ENCODE results near the gene MSANTD1. TPM values are rescaled to one million over a fixed set of nuclear protein-coding genes. Genes with fewer than 3 reads are reported as not detected.

The MSANTD1 gene
- total and polyA plus RNA-seq, 4 donors: 0.05 to 1.2 (median 0.23) TPM; not detected in 1

DNA sequence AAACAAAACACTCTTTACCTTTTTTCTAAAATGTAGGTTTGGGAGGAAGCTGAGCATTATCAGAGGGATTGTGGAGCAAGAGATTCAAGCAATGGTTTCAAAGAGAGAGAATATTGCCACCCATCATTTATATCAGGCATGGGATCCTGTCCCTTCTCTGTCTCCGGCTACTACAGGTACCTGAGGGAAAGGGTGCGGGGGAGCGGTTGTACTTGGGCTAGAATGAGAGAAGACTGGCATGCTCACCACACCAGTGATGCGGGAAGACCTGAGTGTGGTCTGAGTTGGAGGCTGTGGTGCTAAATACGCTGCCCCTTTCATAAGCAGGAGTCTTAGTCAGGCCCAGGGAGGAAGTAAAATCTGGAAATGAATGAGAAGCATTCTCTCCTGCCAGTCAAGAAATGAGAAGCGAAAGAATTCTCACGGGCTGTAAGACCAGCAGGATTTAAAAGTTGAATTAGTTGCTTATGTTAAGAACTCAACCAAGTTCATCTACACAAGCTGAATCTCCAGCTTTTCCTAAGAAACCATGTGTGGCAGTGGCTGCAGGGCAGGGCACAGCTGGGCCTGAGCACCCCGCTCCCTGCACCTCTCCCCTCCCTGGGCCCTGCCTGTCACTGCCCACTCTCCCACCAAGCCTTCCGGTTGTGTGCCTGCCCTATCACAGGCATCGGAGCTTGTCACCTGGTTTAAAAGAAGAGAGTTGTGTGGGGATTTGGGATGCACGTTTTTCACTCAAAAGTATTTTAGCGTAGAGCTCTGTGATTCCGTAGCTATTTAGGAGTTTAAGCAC lies 24.8 kb upstream of the MSANTD1 start:
- no peak for DNase-seq (ENCODE audit: low spot score)
- H3K9ac ChIP-seq (ENCODE audit: low read depth in 1 of 2, low read length in 2 of 2): no peak overlapping the region
- TF ChIP-seq RAD21 (IDR thresholded peaks at IDR 0.05) (no peak), SP1 (IDR thresholded peaks at IDR 0.05) (no peak), FOXA2 (IDR thresholded peaks at IDR 0.05) (no peak), TAF1 (conservative IDR thresholded peaks at IDR 0.05) (no peak), EGR1 (IDR thresholded peaks at IDR 0.05; ENCODE audit: low read depth in 2 of 2) (no peak)
- TF ChIP-seq, protein P1, sequence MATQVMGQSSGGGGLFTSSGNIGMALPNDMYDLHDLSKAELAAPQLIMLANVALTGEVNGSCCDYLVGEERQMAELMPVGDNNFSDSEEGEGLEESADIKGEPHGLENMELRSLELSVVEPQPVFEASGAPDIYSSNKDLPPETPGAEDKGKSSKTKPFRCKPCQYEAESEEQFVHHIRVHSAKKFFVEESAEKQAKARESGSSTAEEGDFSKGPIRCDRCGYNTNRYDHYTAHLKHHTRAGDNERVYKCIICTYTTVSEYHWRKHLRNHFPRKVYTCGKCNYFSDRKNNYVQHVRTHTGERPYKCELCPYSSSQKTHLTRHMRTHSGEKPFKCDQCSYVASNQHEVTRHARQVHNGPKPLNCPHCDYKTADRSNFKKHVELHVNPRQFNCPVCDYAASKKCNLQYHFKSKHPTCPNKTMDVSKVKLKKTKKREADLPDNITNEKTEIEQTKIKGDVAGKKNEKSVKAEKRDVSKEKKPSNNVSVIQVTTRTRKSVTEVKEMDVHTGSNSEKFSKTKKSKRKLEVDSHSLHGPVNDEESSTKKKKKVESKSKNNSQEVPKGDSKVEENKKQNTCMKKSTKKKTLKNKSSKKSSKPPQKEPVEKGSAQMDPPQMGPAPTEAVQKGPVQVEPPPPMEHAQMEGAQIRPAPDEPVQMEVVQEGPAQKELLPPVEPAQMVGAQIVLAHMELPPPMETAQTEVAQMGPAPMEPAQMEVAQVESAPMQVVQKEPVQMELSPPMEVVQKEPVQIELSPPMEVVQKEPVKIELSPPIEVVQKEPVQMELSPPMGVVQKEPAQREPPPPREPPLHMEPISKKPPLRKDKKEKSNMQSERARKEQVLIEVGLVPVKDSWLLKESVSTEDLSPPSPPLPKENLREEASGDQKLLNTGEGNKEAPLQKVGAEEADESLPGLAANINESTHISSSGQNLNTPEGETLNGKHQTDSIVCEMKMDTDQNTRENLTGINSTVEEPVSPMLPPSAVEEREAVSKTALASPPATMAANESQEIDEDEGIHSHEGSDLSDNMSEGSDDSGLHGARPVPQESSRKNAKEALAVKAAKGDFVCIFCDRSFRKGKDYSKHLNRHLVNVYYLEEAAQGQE (IDR thresholded peaks at IDR 0.05): no peak
- TF ChIP-seq, protein P2, sequence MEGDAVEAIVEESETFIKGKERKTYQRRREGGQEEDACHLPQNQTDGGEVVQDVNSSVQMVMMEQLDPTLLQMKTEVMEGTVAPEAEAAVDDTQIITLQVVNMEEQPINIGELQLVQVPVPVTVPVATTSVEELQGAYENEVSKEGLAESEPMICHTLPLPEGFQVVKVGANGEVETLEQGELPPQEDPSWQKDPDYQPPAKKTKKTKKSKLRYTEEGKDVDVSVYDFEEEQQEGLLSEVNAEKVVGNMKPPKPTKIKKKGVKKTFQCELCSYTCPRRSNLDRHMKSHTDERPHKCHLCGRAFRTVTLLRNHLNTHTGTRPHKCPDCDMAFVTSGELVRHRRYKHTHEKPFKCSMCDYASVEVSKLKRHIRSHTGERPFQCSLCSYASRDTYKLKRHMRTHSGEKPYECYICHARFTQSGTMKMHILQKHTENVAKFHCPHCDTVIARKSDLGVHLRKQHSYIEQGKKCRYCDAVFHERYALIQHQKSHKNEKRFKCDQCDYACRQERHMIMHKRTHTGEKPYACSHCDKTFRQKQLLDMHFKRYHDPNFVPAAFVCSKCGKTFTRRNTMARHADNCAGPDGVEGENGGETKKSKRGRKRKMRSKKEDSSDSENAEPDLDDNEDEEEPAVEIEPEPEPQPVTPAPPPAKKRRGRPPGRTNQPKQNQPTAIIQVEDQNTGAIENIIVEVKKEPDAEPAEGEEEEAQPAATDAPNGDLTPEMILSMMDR (IDR thresholded peaks at IDR 0.05; ENCODE audit: low read depth, low read length, missing input control): no peak
- no peak overlapping the region for H3K27ac ChIP-seq (ENCODE audit: low read depth in 1 of 2, low read length in 2 of 2)
- 93% methylated on average over 13 of the region's 13 CpGs for WGBS
- H3K27me3 ChIP-seq (ENCODE audit: control insufficient read depth in 4 of 4, insufficient read depth in 4 of 4, low read length in 3 of 4): no peaks in the 10 kb centered on the region
- H3K36me3 ChIP-seq (ENCODE audit: control insufficient read depth in 4 of 4, insufficient read depth in 3 of 4, low read depth in 1 of 4, low read length in 3 of 4): peaks cover 14 to 65% (median 48%) of the 10 kb centered on the region in 4 donors
- peaks cover 0 to 3% (median 0%) of the 10 kb centered on the region in 4 donors for H3K4me1 ChIP-seq (ENCODE audit: control insufficient read depth in 4 of 4, insufficient read depth in 4 of 4, low read length in 3 of 4)
- H3K4me3 ChIP-seq (ENCODE audit: low read depth in 1 of 3, low read length in 3 of 3): no peak overlapping the region
- no peaks in the 10 kb centered on the region for H3K9me3 ChIP-seq (ENCODE audit: control insufficient read depth in 4 of 4, low read length in 3 of 4)

DNA sequence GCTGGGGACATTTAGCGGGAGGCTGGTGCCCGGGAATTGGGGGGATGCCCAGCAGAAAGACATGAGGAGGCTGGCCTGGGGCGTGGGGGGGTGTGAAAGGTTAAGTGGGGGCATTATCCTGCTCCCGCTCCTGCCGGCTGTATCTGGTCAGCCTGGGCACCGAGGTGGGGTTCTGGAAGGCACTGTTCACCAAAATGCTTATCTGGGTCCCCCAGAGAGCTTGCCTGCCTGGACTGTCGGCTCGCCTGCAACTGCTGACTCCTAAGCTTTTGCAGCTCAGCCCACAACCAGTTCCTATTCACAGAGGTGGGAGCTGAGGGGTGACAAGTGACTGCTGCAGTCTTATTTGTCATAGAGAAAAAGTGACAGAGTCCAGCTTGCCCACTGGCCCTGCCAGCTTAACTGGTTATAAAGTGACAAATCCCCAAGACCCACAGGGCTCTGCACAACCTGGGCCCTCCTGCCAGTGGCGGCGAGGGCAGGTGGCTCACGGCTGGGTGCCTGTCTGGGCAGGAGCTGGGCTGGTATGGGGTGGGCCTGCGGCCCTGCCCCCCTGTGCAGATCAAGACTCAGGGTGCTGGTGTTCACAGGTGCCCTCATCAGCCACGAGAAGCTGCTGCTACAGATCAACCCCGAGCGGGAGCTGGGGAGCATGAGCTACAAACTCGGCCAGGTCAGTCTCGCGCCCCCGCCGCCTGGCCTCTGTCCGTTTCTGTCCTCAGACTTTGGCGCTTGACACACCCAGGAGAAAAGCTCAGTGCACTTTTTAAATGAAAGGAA lies 23.7 kb upstream of the MSANTD1 start:
- no peak overlapping the region for H3K4me3 ChIP-seq (ENCODE audit: low read depth in 1 of 3, low read length in 3 of 3)
- H3K9me3 ChIP-seq (ENCODE audit: control insufficient read depth in 4 of 4, low read length in 3 of 4): no peaks in the 10 kb centered on the region
- no peak overlapping the region for H3K9ac ChIP-seq (ENCODE audit: low read depth in 1 of 2, low read length in 2 of 2)
- no peak for DNase-seq (ENCODE audit: low spot score)
- peaks cover 0 to 3% (median 0%) of the 10 kb centered on the region in 4 donors for H3K4me1 ChIP-seq (ENCODE audit: control insufficient read depth in 4 of 4, insufficient read depth in 4 of 4, low read length in 3 of 4)
- H3K27ac ChIP-seq (ENCODE audit: low read depth in 1 of 2, low read length in 2 of 2): no peak overlapping the region
- H3K27me3 ChIP-seq (ENCODE audit: control insufficient read depth in 4 of 4, insufficient read depth in 4 of 4, low read length in 3 of 4): no peaks in the 10 kb centered on the region
- 92% methylated on average over 22 of the region's 22 CpGs for WGBS
- peaks cover 18 to 66% (median 49%) of the 10 kb centered on the region in 4 donors for H3K36me3 ChIP-seq (ENCODE audit: control insufficient read depth in 4 of 4, insufficient read depth in 3 of 4, low read depth in 1 of 4, low read length in 3 of 4)
- TF ChIP-seq EGR1 (IDR thresholded peaks at IDR 0.05; ENCODE audit: low read depth in 2 of 2) (no peak), JUND (IDR thresholded peaks at IDR 0.05) (no peak), SP1 (IDR thresholded peaks at IDR 0.05) (no peak), HNF4G (IDR thresholded peaks at IDR 0.05) (no peak), ATF3 (IDR thresholded peaks at IDR 0.05) (no peak), HNF4A (conservative IDR thresholded peaks at IDR 0.05) (no peak), RXRA (IDR thresholded peaks at IDR 0.05) (no peak), RAD21 (IDR thresholded peaks at IDR 0.05) (no peak), YY1 (IDR thresholded peaks at IDR 0.05) (no peak), FOXA1 (IDR thresholded peaks at IDR 0.05) (no peak), ZBTB33 (IDR thresholded peaks at IDR 0.05) (no peak), NR2F2 (IDR thresholded peaks at IDR 0.05) (no peak)
- TF ChIP-seq, protein P1 (IDR thresholded peaks at IDR 0.05): no peak
- TF ChIP-seq, protein P2 (IDR thresholded peaks at IDR 0.05; ENCODE audit: low read depth, low read length, missing input control): no peak
